GM18519 (cell line): ENCODE measurements around the gene CLDN16.

Source experiments
- ATAC-seq: cut with Tn5 transposase; IDR thresholded peaks from one replicate; pipeline ENCODE4 v1.9.1; 2021; ENCODE audit warnings: mild to moderate bottlenecking, moderate library complexity; ENCODE audit not compliant: unreplicated experiment, low FRiP score

The CLDN16 gene

DNA sequence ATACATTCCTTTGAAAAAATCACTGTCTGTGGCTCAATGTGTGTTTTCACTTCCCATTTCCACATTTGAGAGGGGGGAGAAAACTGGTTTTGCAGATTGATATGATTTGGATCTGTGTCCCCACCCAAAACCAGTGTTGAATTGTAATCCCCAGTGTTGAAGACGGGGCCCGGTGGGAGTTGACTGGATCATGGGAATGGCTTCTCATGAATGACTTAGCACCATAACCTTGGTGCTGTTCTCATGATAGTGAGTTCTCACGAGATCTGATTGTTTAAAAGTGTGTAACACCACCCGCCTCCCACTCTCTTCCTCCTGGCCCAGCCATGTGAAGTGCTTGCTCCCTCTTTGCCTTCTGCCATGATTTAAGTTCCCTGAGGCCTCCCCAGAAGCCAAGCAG is 45.7 kb downstream of the CLDN16 start:
- no peak for ATAC-seq

DNA sequence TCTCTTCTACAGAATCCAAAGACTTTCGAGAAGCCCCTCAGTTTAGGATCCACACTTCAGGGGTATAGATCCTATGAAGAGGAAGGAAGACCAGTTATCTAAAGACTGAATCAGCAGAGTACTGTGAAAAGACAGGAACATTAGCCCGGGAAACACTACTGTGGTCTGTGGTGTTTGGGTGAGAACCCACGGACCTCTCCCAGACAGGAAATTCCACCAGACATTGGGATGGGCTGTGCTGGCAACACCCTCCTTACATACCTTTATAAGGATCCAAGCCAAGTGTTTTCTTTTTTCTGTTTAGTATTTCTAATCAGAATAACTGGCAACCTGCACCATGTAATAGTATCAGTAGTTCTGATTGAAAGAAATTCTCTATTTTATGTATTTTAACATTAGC is 47.7 kb downstream of the CLDN16 start:
- ATAC-seq, result no peak

DNA sequence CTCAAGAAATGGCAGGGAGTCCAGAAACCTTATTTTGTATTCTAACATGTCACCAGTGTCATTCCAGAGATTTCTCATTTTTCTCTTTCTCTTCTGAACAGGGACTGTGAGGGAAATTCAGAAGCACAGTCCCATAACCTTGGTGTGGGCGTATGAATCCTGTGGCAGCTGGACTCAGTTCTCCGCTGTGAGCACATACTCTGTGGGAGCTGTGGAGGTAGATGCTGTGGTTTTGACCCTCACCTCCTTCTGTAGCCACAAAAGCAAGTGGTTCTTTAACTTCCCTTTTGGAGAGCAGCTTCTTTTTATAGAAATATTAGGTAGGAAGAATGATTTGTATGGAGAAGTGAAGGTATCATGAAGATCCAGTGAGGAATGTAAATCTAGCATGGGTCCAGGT is 48.4 kb downstream of the CLDN16 start:
- no peak for ATAC-seq

DNA sequence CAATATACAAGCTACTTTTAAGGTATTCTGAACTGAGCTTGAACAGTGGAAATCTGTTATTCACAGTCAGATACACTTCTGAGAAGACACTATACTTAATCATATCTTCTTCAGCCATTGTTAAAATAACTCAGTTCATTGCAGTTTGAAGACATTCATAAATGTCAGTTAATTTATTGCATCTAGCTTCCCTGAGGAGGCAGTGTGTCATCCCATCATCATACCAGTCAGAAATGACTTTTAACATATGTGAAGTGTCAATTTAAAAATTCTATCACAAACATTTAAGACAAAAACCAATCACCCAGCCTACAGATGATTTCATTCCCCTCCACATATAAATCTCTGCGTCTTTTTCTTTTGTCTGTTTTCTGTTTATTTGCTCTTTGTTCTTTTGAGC is 54.3 kb downstream of the CLDN16 start:
- no peak for ATAC-seq

DNA sequence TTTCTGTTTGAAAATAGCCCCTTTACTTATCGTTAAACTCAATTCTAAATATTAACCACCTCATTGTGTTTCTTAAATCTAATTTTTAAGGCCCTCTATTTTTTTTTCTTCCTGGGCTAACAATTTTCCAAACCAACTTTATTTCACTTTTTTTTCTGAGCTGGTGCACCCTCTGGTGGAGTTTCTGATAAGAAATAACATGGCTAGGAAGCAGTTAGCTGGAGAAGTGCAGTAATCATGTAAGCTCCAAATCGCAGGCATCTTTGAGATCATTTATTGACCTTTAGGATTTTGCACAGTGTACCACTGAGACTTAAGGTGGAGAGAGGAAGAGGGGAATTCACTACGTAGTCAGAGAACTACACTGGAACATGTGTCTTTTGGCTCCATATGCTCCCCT is 55.3 kb downstream of the CLDN16 start:
- ATAC-seq, result no peak

DNA sequence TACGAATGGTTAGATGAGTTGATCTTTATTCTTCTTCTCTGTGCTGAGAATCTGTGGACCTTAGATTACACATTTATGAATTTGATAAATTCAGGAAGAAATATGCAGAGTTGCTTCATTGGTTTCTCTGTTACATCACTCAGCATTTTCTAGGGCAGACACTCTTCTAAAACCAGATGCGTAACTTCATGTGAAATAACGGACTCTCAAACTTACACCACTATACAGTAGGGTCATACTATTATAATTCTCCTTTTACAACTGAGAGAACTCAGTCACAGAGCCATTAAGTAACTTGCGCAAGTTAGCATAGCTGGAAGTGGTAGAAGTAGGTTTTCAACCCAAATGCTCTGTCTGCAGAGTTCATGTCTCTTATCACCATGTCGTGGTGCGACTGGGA is 56.0 kb downstream of the CLDN16 start:
- no peak for ATAC-seq

DNA sequence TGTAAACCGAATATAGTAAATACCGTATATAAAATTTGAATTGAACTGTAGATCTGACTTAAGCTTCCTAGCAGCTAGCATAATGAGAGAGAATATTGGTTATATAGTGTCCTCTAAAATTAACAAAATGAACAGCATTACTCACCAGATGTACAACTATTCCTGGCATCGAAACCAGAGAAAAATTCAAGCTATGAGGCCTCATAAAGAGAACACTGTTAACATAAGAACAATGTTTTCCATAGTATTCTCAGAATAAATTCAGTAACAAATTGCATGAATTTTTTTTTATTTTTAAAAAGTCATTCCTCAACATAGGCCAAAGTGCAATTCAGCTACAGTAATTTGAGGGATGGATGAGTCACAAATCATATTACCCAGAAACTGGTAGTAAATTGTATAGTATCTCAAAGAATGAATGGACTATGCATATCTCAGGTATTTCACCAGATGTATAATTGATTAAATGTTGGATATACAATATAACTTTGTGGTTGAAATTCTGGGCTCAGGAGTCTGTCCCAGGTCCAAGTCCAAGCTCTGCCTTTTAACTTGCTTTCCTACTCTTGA is 56.7 kb downstream of the CLDN16 start:
- no peak for ATAC-seq

DNA sequence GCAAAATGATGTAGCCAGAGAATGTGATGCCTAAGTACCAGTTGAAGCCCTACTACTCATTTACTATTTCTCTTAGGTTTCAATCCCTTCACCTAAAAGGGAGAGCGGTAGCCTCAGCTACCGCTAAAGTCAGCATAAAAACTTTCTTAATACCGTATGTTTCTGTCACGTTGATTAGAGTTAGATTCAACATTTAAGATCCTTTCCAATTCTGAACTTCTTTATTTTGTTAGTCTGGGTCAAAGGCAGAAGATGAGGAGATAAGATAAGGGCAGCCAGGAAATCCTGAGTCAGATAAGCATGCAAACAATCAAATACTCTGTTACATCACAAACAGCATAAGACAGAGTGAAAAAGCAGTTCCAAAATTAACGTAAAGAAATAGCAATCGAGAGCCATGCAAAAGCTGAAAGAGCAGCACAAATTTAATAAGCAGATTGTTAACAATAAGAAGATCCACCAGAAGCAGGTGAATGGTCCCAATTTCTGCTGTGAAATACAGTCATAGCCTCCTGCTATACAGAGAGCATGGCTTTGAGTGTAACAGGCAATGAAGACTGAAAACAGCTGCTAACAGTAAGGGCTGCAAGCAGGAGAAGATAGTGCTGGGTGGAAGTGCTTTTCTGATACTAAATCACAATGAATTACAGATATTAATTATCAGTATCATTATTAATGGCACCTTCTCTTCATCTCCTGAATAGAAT is 58.8 kb downstream of the CLDN16 start:
- no peak for ATAC-seq

DNA sequence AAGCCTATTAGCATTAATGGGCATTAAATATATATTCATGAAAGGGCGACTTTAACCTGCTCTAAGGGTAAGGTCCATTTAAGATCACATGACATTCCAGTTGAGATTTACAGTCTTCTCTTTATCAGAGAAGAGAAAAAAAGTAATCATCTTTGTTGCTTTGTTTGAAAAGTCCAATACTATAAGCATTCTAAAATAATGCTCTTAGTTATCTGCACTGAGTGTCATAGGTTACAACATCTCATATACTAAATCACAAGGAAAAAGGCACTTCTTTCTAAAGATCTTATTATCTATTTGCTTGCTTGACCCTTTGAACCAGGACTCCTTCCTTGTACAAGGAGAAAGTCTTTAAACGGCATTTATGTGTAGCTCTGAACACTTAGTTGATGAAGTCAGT is 60.3 kb downstream of the CLDN16 start:
- ATAC-seq, result no peak

DNA sequence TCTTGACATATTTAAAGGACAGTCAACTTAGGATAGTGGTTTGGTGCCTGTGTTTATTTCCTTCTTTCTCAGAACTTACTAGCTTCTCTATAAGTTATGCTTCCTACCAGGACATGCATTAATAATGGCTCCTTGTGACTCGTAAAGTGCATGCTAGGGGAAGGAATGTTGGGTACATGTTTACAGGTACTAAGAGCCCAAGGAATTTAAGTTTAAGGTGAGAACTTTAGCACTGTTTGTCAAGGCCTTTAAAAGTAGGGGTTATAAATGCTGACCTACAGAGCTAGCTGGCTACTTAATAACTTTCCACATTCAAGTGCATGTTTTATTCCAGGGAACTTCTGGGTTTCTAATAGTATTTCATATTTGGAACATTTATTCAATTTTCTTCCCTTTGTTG is 61.8 kb downstream of the CLDN16 start, which contains the start of gene TMEM207:
Gene TMEM207, minus strand, starts transcription at position 101 of the 400 bp plus-strand sequence. Its CDS starts 92 bp downstream, at position 9.
- no peak for ATAC-seq

DNA sequence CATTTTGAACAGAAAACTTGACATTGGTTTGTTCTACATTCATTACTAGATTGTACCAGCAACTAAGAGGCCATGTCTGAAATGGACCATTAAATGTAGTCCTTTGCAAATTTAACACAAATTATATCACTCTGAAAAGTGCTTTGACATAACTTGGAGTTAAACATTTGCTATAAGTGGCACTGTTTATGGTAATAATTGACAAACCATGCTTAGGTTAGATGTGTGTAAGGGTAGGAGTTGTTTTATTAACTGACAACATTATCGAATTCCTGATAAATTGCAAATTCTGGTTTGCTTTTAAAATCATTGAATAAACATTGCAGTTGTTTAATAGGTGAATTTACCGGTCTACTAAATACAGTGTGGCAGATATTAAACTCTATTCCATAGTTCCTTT is 67.9 kb downstream of the CLDN16 start:
- no peak for ATAC-seq

DNA sequence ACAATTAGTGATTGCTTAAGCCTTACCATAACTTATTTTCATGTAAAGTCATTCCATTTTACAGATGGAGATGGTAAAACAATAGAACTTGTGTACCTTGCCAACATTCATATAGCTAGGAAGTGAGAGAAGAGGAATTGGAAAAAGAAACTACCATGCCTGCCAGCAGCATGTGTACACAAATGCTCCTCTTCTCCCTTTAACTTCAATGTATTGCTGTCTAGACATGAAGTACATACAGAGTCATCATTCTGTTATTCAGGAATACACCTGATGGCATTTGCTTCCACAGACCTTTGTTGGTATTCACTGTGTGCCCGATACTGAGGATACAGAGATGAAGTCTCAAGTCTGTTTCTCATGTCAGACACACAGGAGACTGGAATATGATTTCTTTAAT is 68.8 kb downstream of the CLDN16 start:
- ATAC-seq, result no peak

DNA sequence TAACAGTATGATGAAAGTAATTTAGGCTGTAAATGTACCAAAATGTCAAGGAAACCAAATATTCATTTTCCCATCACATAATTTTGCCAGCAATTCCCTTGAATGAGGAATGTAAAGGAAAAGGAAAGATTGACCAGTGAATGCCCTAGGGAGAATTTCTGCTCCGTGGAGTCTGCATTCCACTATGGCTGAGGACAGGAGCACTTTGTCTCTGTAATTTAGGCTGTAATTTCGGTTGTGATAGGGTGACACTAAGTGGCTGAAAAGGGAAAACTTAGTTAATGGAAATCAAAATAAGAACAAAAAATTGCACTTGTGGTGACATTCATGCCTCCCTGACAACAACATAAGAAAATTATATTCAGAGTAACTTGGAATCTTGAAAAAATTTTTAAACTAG is 70.1 kb downstream of the CLDN16 start:
- ATAC-seq, result no peak
